Uterus (tissue), 4 donors: ENCODE results near the gene FIBCD1. TPM values are rescaled to one million over a fixed set of nuclear protein-coding genes. Genes with fewer than 3 reads are reported as not detected.
"Not testable (repeated sequence)": the region's sequence is repeated elsewhere in the genome, so short reads cannot be mapped to it uniquely, and the experiment has no call there.

Source experiments
- DNase-seq, 2 donors: peaks; one replicate each; pipeline ENCODE4 v3.0.0-alpha.2; 2019 to 2020
- H3K27ac ChIP-seq, 2 donors: fragments of 200-600 bp; sonication (generic); 1 replicate in 1 of 2; 2 replicates in 1 of 2; pipeline ENCODE4 v1.5.1; 2016 to 2018
- H3K27me3 ChIP-seq, 2 donors: fragments of 200-600 bp; sonication (generic); one replicate each; pipeline ENCODE4 v1.5.1; 2018 to 2019; ENCODE audit warnings: control low read depth in 1 of 2
- H3K36me3 ChIP-seq, 2 donors: fragments of 200-600 bp; sonication (generic); one replicate each; pipeline ENCODE4 v1.5.1; 2019; ENCODE audit warnings: control low read depth in 1 of 2
- H3K4me1 ChIP-seq, 2 donors: fragments of 200-600 bp; sonication (generic); one replicate each; pipeline ENCODE4 v1.5.1; 2018 to 2019; ENCODE audit warnings: control low read depth in 1 of 2
- H3K4me3 ChIP-seq, 2 donors: fragments of 200-600 bp; sonication (generic); 1 replicate in 1 of 2; 2 replicates in 1 of 2; pipeline ENCODE4 v1.5.1; 2018 to 2019; ENCODE audit warnings: mild to moderate bottlenecking in 1 of 2
- H3K9me3 ChIP-seq, 2 donors: fragments of 200-600 bp; sonication (generic); one replicate each; pipeline ENCODE4 v1.5.1; 2019; ENCODE audit warnings: control low read depth in 1 of 2
- CTCF ChIP-seq, 4 experiments: fragments of 200-600 bp in 2 of 4; fragments of 450-650 bp in 2 of 4; sonication (generic) in 2 of 4; IDR thresholded peaks; one replicate each; pipeline ENCODE4 v1.5.1; 2016 to 2019; ENCODE audit warnings: antibody characterized with exemption in 4 of 4, mild to moderate bottlenecking in 2 of 4, moderate library complexity in 1 of 4
- POLR2A ChIP-seq, 2 donors: fragments of 450-650 bp; IDR thresholded peaks; one replicate each; pipeline ENCODE4 v1.6.1; 2016; ENCODE audit warnings: antibody characterized with exemption in 2 of 2, mild to moderate bottlenecking in 1 of 2, moderate library complexity in 1 of 2
- intact Hi-C: fragments of 100-400 bp; cut with DNase I; formaldehyde crosslinking; loops from one replicate; pipeline ENCODE4 v1.15.1; 2023; ENCODE audit warnings: low total_unique reads
- total RNA-seq, 4 donors: library from RNA; depleted of rRNA in 3 of 4; stranded (reverse); fragments of >200 nt in 3 of 4; gene quantifications; one replicate each; pipeline versions ENCODE4 v1.1.0 to v1.2.4, GENCODE V29; 2014 to 2023
- donor health status: DM: yes; HTN: yes; CAD: no.

Gene FIBCD1
- total RNA-seq, 4 donors from 2014 or later: 0.29 TPM; not detected in 3

GRCh38 chr9:130911254-130912049 is 27.6 kb downstream of the FIBCD1 start:
- Histone ChIP-seq H3K27ac (no peak overlapping the region), H3K36me3 (no peaks in the 10 kb centered on the region), H3K9me3 (no peaks in the 10 kb centered on the region), H3K4me1 (no peaks in the 10 kb centered on the region), H3K27me3 (no peaks in the 10 kb centered on the region), H3K4me3 (no peak overlapping the region)
- DNase-seq: no peak
- intact Hi-C loops: no loop called here
- TF ChIP-seq CTCF (IDR thresholded peaks at IDR 0.05) (no peak), POLR2A (IDR thresholded peaks at IDR 0.05) (no peak)

GRCh38 chr9:130910670-130911069 is 28.4 kb downstream of the FIBCD1 start:
- H3K4me3 ChIP-seq, H3K27ac ChIP-seq, H3K27me3 ChIP-seq, intact Hi-C loops, H3K36me3 ChIP-seq, H3K9me3 ChIP-seq, H3K4me1 ChIP-seq, DNase-seq: not testable (repeated sequence)

- H3K4me1 ChIP-seq, H3K36me3 ChIP-seq, H3K27me3 ChIP-seq, H3K9me3 ChIP-seq, H3K27ac ChIP-seq, H3K4me3 ChIP-seq, intact Hi-C loops, DNase-seq: not testable (repeated sequence)
Measured at GRCh38 chr9:130910041-130910440, 29.0 kb downstream of the FIBCD1 start.

- H3K4me1 ChIP-seq: no peaks in the 10 kb centered on the region
- intact Hi-C loops: no loop called here
- no peaks in the 10 kb centered on the region for H3K36me3 ChIP-seq
- no peak for DNase-seq
- no peak overlapping the region for H3K4me3 ChIP-seq
- no peak overlapping the region for H3K27ac ChIP-seq
- TF ChIP-seq CTCF (IDR thresholded peaks at IDR 0.05) (no peak), POLR2A (IDR thresholded peaks at IDR 0.05) (no peak)
- no peaks in the 10 kb centered on the region for H3K27me3 ChIP-seq
- H3K9me3 ChIP-seq: no peaks in the 10 kb centered on the region
Measured at GRCh38 chr9:130908878-130909355, 30.1 kb downstream of the FIBCD1 start.

GRCh38 chr9:130908146-130908877 is 30.7 kb downstream of the FIBCD1 start:
- TF ChIP-seq CTCF (IDR thresholded peaks at IDR 0.05) (no peak), POLR2A (IDR thresholded peaks at IDR 0.05) (no peak)
- H3K4me1 ChIP-seq: no peaks in the 10 kb centered on the region
- no peak overlapping the region for H3K27ac ChIP-seq
- peaks cover 0 to 1% of the 10 kb centered on the region in 2 donors for H3K27me3 ChIP-seq
- no peak overlapping the region for H3K4me3 ChIP-seq
- no peaks in the 10 kb centered on the region for H3K9me3 ChIP-seq
- H3K36me3 ChIP-seq: no peaks in the 10 kb centered on the region
- DNase-seq: no peak
- intact Hi-C loops: no loop called here

- DNase-seq: no peak
- H3K9me3 ChIP-seq: no peaks in the 10 kb centered on the region
- H3K27me3 ChIP-seq: peaks cover 0 to 2% of the 10 kb centered on the region in 2 donors
- TF ChIP-seq CTCF (IDR thresholded peaks at IDR 0.05): no peak
- TF ChIP-seq POLR2A (IDR thresholded peaks at IDR 0.05): no peak
- H3K4me3 ChIP-seq: no peak overlapping the region
- no peaks in the 10 kb centered on the region for H3K4me1 ChIP-seq
- intact Hi-C loops: no loop called here
- no peaks in the 10 kb centered on the region for H3K36me3 ChIP-seq
- no peak overlapping the region for H3K27ac ChIP-seq
Measured at GRCh38 chr9:130906735-130907416, 32.2 kb downstream of the FIBCD1 start.
